Measurements from ENCODE around the gene DNPH1. TPM values are rescaled to one million over a fixed set of nuclear protein-coding genes. Genes with fewer than 3 reads are reported as not detected.
A peak's percentile ranks its signal among the peaks of the same experiment; 100 is the strongest.

Gene DNPH1
- total and polyA plus RNA-seq, 9 of the 15 experiments (the other 6 are each of a cell fraction or from before 2014, with no cell fraction given): 7.3 to 300 (median 68.7) TPM

DNA sequence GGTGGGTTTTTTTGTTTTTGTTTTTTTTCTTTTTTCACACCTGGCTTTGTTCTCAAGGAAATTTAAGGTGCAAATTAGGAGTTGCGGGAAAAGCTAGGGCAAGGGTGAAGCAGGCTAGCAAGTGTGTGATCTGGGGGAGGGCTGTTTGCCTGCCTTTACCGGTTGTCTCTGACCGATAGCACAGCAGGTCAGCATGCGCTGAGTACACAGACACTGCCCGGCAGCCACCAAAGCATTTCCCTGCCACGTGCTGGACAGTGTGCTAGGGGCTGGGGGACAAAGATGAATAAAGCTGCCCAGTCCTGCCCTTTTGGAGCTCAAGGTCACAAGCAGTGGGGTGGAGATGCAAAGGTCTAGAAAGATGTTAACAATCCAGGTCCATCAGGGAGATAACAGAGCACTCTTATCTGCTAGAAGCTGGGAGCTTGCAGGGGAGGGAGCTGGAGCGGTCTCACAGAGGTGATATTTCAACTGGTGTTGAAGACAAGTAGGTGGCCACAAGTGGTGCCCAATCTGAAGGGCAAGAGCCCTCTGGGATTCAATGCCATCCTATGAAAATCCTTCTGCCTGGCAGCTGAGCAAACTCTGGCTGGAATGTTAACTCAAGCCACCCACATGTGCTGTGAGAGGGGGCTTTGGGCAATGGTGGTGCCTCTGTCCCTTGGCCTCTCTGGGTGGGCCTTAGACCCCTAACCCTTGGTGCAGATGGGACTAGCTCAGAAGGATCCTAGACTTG is 38.5 kb upstream of the DNPH1 start (continued):
- TF ChIP-seq PBX2 (CRISPR knock-in tag; IDR thresholded peaks at IDR 0.05; ENCODE audit: low read depth): no peak
- 0 out of 2 replicates have a peak, but pooled peaks have one; percentile 26 for TF ChIP-seq PBX2 (tag; conservative IDR thresholded peaks at IDR 0.05; ENCODE audit: low read depth)
- peak; percentile 90 for TF ChIP-seq MYC (IDR thresholded peaks at IDR 0.05; ENCODE audit: low read depth, low read length)
- no peak for TF ChIP-seq MYC (CRISPR knock-in tag; IDR thresholded peaks at IDR 0.05; ENCODE audit: borderline replicate concordance, low read depth)
- no peak for TF ChIP-seq ARID2 (IDR thresholded peaks at IDR 0.05)
- peak; percentile 72; the same call in 1 of the 2 replicates for TF ChIP-seq RNF2 (IDR thresholded peaks at IDR 0.05)
- 0 out of 2 replicates have a peak, but pooled peaks have one; percentile 3 for TF ChIP-seq SMC3 (conservative IDR thresholded peaks at IDR 0.05; ENCODE audit: insufficient read depth, low read depth, low read length)
- no peak for TF ChIP-seq STAT5A (IDR thresholded peaks at IDR 0.05; ENCODE audit: borderline replicate concordance, low read length)
- peak in 1 of 2 experiments; percentile 66; a peak in 2 of 4 replicates for TF ChIP-seq RCOR1 (IDR thresholded peaks at IDR 0.05; ENCODE audit: borderline replicate concordance in 1 of 2, low read depth in 2 of 2, low read length in 2 of 2)
- no peak for TF ChIP-seq POLR2A (conservative IDR thresholded peaks at IDR 0.05)
- no peak for TF ChIP-seq ZNF780A (CRISPR knock-in tag; IDR thresholded peaks at IDR 0.05)
- 0 out of 2 replicates have a peak, but pooled peaks have one; percentile 7 for TF ChIP-seq ZNF23 (CRISPR knock-in tag; IDR thresholded peaks at IDR 0.05)
- TF ChIP-seq ZNF239 (CRISPR knock-in tag; IDR thresholded peaks at IDR 0.05): no peak
- peak; percentile 95 for TF ChIP-seq HES1 (IDR thresholded peaks at IDR 0.05; ENCODE audit: low read depth)
- TF ChIP-seq GATAD2B (IDR thresholded peaks at IDR 0.05; ENCODE audit: borderline replicate concordance): no peak
- TF ChIP-seq TGIF2 (CRISPR knock-in tag; IDR thresholded peaks at IDR 0.05): no peak
- no peak for TF ChIP-seq RB1 (IDR thresholded peaks at IDR 0.05; ENCODE audit: low read depth)
- peak; percentile 71; the same call in 1 of the 2 replicates for TF ChIP-seq BCOR (IDR thresholded peaks at IDR 0.05)
- TF ChIP-seq YBX1 (IDR thresholded peaks at IDR 0.05): no peak
- no peak for TF ChIP-seq SLC30A9 (CRISPR knock-in tag; IDR thresholded peaks at IDR 0.05)
- TF ChIP-seq GATA2 (CRISPR knock-in tag; IDR thresholded peaks at IDR 0.05): peak; percentile 38; the same call in 1 of the 2 replicates
